ENCODE measurements around the gene PLXNA4.

Gene PLXNA4

DNA sequence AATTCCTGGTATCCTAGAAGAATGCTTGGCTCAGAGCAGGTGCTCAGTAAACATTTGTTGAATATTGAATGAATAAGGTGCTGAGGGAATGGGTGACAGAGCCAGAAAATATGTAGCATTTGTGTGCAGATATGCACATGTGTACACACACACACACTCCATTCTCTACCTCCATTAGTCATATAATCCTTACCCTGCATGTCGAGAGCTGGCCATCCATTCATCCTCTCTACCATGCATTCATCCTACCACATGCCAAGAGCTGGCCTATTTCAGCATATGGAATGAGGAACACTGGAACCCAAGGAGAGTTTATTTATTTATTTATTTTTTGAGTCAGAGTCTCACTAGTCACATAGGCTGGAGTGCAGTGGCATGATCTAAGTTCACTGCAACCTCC, 284.8 kb downstream of the PLXNA4 start:
- no peak for DNase-seq (ENCODE audit: low spot score in 2 of 2)
- no peak for ATAC-seq (ENCODE audit: low read depth)
- H3K4me3 Mint-ChIP-seq, result no peak overlapping the region
- H3K36me3 Mint-ChIP-seq, result no peaks in the 10 kb centered on the region
- no peaks in the 10 kb centered on the region for H3K4me1 Mint-ChIP-seq
- no peak overlapping the region for H3K27ac Mint-ChIP-seq
- H3K9me3 Mint-ChIP-seq, result no peaks in the 10 kb centered on the region
- H3K27me3 Mint-ChIP-seq, result peaks cover 5% of the 10 kb centered on the region

DNA sequence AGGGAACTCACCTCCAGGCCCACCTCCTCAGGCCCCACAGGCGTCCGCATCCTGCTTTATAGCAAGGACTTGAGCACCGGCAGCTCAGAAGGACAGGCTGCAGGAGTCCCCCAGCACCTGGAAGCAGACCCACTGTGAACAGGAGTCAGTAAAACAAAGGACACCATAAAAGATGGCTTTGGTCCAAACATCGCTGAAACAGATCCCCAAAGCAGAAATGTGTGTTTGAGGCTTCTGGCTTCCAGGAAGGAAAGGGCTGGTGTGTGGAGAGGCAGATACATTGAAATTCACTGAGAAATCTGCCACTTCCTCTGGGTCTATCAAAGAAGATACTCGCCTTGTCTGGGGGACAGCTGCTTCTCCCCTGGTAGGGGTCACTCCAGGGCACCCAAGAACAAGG, 286.2 kb downstream of the PLXNA4 start:
- no peak for DNase-seq (ENCODE audit: low spot score in 2 of 2)
- H3K4me3 Mint-ChIP-seq, result no peak overlapping the region
- H3K9me3 Mint-ChIP-seq, result no peaks in the 10 kb centered on the region
- H3K36me3 Mint-ChIP-seq, result no peaks in the 10 kb centered on the region
- H3K4me1 Mint-ChIP-seq, result no peaks in the 10 kb centered on the region
- peaks cover 5% of the 10 kb centered on the region for H3K27me3 Mint-ChIP-seq
- no peak for ATAC-seq (ENCODE audit: low read depth)
- H3K27ac Mint-ChIP-seq, result no peak overlapping the region

DNA sequence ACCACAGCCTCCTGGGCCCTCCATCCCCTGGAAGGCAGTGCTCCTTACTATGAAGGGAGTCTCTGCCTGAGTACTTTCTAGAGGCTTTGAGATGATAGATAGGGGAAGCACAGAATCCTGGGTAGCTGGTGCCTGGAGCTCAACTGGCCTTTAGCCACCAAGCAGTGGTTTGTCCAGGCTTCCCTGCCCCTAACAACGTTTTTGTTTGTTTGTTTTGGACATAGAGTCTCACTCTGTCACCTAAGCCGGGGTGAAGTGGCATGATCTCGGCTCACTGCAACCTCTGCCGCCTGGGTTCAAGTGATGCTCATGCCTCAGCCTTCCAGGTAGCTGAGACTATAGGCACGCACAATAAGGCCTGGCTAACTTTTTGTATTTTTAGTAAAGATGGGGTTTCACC, 289.4 kb downstream of the PLXNA4 start:
- no peak for ATAC-seq (ENCODE audit: low read depth)
- no peaks in the 10 kb centered on the region for H3K36me3 Mint-ChIP-seq
- no peak for DNase-seq (ENCODE audit: low spot score in 2 of 2)
- no peak overlapping the region for H3K27ac Mint-ChIP-seq
- H3K4me1 Mint-ChIP-seq, result no peaks in the 10 kb centered on the region
- H3K9me3 Mint-ChIP-seq, result no peaks in the 10 kb centered on the region
- no peak overlapping the region for H3K4me3 Mint-ChIP-seq
- H3K27me3 Mint-ChIP-seq, result peaks cover 3% of the 10 kb centered on the region

DNA sequence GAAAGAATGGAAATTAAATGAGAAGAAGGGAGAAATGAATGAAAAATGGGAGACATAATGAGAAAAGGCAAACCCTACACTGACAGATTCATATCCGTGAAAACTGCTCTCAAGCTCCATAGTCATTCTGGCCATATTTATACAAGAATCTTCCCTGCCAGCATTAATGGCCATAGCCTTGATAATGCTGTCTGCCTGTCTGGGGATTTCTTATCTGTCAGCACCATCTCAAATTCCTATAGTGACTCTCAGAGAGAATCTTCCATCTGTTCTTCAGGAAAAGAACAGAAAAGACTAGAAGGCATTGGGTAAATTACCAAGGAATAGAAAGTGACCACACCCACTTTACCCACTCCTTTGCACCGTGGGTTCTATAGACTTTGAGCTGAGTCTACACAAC, 295.9 kb downstream of the PLXNA4 start:
- H3K36me3 Mint-ChIP-seq, result no peaks in the 10 kb centered on the region
- DNase-seq (ENCODE audit: low spot score in 2 of 2) (no peak), ATAC-seq (ENCODE audit: low read depth) (no peak)
- H3K27me3 Mint-ChIP-seq, result no peaks in the 10 kb centered on the region
- no peak overlapping the region for H3K4me3 Mint-ChIP-seq
- no peaks in the 10 kb centered on the region for H3K9me3 Mint-ChIP-seq
- no peaks in the 10 kb centered on the region for H3K4me1 Mint-ChIP-seq
- no peak overlapping the region for H3K27ac Mint-ChIP-seq

DNA sequence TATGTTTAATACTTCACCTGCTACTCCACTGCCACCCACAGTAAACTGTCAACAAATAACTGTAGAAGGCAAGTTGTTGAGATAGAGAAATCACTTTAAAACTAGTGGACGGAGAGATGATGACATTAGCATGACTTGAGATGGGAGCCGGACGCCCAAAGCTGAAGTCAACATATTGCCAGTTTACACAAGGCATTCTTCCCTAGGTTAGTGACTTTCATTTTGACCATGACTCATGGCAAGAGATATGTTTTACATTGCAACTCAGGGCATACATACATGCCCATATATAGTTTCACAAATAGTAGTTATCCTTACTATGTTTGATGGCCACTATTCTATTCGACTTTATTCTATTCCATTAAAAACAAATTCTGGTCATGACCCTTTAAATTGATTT, 296.6 kb downstream of the PLXNA4 start:
- H3K36me3 Mint-ChIP-seq, result no peaks in the 10 kb centered on the region
- no peak overlapping the region for H3K27ac Mint-ChIP-seq
- no peaks in the 10 kb centered on the region for H3K4me1 Mint-ChIP-seq
- H3K4me3 Mint-ChIP-seq, result no peak overlapping the region
- no peaks in the 10 kb centered on the region for H3K27me3 Mint-ChIP-seq
- ATAC-seq (ENCODE audit: low read depth) (no peak), DNase-seq (ENCODE audit: low spot score in 2 of 2) (no peak)
- no peaks in the 10 kb centered on the region for H3K9me3 Mint-ChIP-seq

DNA sequence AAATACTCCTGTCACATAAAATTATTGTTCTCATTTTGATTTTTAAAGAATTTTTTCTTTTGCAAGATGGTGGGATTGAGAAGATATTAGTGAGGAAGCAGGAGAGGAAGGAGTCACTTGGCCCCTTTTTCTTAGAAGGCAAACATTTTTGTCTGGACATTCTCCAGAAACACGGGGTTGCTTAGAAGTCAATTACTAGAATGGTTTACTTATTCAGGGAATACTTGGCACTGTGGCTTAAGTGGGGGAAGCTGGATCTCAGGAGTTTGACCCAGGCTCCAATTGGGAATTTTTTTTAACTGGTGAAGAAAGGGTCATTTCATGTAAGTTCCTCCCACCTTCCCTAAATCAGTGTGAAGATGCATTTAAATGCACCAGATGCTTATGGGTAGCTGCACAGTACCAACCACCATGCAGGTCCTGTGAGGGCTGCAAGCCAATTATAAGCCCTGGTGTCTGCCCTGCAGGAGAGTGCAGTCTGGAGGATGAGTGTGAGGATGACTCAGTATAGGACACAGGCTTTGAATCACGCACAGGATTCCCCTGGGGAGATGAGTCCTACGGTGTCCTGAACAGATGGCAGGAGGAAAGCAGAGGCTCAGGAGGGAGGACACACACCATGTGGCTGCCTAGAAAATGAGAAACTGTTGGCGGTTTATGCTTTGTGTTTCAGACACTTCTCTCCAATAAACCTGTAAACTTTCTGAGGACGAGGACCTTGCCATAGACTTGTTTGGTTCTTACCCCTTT, 299.1 kb downstream of the PLXNA4 start:
- H3K27ac Mint-ChIP-seq, result no peak overlapping the region
- H3K4me1 Mint-ChIP-seq, result no peaks in the 10 kb centered on the region
- no peaks in the 10 kb centered on the region for H3K27me3 Mint-ChIP-seq
- ATAC-seq (ENCODE audit: low read depth), result no peak
- no peaks in the 10 kb centered on the region for H3K9me3 Mint-ChIP-seq
- H3K36me3 Mint-ChIP-seq, result no peaks in the 10 kb centered on the region
- DNase-seq (ENCODE audit: low spot score in 2 of 2), result no peak
- H3K4me3 Mint-ChIP-seq, result no peak overlapping the region

DNA sequence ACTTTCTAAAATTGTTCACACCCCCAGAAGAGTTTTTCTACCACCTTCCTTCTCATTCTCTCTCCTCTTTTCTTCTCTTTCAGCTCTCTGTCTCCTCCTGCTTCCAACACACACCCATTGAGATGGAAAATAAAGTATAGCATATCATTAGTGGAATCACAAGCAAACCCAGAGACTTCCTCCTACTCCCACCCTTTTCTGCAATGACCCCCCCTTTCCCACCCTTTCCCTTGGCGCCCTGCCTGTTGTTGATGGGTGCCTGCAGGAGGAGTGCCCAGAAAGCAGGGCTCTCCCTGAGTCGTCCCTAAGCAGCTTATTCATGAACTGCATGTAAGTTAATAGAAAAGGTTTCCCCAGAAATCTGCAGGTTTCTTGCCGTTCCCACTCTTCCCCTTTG, 300.0 kb downstream of the PLXNA4 start:
- Mint-ChIP-seq H3K27me3 (no peaks in the 10 kb centered on the region), H3K4me3 (no peak overlapping the region), H3K27ac (no peak overlapping the region), H3K4me1 (no peaks in the 10 kb centered on the region), H3K9me3 (no peaks in the 10 kb centered on the region), H3K36me3 (no peaks in the 10 kb centered on the region)
- ATAC-seq (ENCODE audit: low read depth) (no peak), DNase-seq (ENCODE audit: low spot score in 2 of 2) (no peak)

DNA sequence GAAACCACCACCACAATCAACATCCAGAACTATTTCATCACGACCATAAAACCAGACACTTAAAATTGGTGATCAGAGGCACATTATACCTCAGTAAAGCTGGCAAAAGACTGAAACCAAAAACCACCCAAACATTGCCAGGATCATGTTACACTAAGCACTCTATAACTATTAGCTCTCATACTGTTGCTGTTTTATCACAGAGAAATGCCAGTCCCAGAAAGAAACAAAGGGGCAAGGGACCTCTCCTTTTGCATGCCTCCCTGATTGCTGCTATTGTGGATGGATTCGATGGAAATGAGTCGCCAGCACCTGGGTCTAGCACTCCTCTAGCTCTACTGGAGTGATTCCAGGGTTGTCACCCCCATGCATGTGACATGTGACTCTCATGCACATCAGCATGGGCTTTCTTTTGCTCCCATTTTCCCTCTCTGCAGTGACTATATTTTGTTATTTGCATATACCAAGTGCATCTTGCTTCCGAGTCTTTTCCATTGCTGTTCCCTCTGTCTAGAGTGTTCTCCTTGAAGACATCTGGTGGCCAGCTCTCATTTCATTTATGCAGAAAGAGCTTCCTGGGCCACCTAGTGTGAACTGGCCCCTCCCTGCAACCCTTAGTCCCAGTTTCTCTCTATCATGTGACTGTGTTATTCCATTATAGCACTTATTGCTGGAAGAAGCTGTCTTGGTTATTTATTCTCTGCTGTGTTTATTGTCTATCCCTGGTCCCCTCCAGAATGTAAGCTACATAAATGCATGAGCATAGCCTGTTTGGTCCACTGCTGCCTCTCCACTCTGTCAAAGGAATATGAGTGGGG, 300.6 kb downstream of the PLXNA4 start:
- DNase-seq (ENCODE audit: low spot score in 2 of 2) (no peak), ATAC-seq (ENCODE audit: low read depth) (no peak)
- no peaks in the 10 kb centered on the region for H3K36me3 Mint-ChIP-seq
- H3K27ac Mint-ChIP-seq, result no peak overlapping the region
- H3K27me3 Mint-ChIP-seq, result no peaks in the 10 kb centered on the region
- no peak overlapping the region for H3K4me3 Mint-ChIP-seq
- H3K4me1 Mint-ChIP-seq, result no peaks in the 10 kb centered on the region
- no peaks in the 10 kb centered on the region for H3K9me3 Mint-ChIP-seq

DNA sequence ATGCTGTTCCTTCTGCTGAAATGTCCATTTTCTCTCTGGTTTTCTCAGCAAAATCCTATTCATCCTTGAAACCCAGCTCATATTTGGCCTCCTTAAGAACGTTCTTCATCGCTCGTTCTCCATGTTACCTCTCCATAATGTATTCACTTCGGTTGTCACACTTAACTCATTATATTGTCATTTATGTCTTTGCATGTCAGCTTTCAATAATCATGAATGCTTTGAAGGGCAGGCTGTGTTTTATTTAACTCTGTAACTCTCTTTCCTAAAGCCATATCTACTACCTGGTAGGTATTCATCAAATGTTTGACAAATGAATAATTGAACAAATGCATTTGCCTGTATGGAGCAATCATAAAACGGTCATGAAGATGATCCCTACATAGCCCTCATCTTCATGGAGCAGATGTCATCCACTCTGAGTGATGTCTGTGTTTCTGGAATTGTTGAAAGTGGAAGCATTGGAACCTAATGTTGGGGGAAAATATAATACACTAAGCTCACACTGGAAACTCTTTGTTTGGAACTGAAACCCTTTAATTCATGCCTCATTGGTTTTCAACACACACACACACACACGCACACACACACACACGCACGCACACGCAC, 303.4 kb downstream of the PLXNA4 start:
- H3K27ac Mint-ChIP-seq, result no peak overlapping the region
- no peaks in the 10 kb centered on the region for H3K36me3 Mint-ChIP-seq
- H3K4me1 Mint-ChIP-seq, result no peaks in the 10 kb centered on the region
- no peaks in the 10 kb centered on the region for H3K9me3 Mint-ChIP-seq
- no peak for DNase-seq (ENCODE audit: low spot score in 2 of 2)
- no peak for ATAC-seq (ENCODE audit: low read depth)
- H3K27me3 Mint-ChIP-seq, result no peaks in the 10 kb centered on the region
- H3K4me3 Mint-ChIP-seq, result no peak overlapping the region

DNA sequence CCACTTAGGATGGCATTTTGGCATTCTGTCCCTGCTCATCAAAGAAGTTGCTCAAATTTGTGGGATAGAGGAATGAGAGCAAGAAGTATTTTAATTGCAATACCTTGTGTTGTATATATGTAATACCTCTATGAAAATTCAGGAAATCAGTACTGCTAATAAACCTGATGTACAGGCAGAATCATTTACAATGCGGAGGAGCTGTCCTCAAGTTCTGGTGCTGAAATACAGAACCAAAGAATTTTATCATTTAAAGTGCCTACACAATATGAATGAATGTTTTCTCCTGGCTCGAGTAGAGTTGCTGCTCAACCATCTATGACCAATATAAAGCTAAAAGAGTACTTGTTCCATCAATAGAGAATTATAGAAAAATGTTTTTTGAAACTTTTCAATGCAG, 305.8 kb downstream of the PLXNA4 start:
- no peak overlapping the region for H3K4me3 Mint-ChIP-seq
- H3K27ac Mint-ChIP-seq, result no peak overlapping the region
- no peaks in the 10 kb centered on the region for H3K36me3 Mint-ChIP-seq
- H3K27me3 Mint-ChIP-seq, result no peaks in the 10 kb centered on the region
- ATAC-seq (ENCODE audit: low read depth) (no peak), DNase-seq (ENCODE audit: low spot score in 2 of 2) (no peak)
- H3K4me1 Mint-ChIP-seq, result no peaks in the 10 kb centered on the region
- no peaks in the 10 kb centered on the region for H3K9me3 Mint-ChIP-seq

DNA sequence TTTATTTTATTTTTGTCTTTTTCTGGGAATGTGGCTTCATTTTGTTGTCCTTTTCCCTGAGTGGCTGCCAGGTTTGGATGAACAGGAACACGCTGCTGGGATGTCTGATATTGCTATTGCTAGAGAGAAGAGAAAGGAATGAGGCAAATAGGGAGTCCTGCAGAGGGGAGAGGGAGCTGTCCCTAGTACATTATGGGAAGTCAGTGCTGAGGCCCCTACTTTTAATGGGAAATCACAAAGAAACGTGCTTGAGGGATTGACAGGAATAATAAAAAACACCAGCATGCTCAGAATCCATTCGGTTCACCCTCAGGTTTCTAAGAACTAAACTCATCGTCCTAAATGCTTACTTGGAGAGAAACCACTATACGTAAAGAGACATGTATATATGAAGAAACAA, 306.6 kb downstream of the PLXNA4 start:
- no peaks in the 10 kb centered on the region for H3K27me3 Mint-ChIP-seq
- H3K9me3 Mint-ChIP-seq, result no peaks in the 10 kb centered on the region
- no peaks in the 10 kb centered on the region for H3K4me1 Mint-ChIP-seq
- ATAC-seq (ENCODE audit: low read depth), result no peak
- no peak for DNase-seq (ENCODE audit: low spot score in 2 of 2)
- no peak overlapping the region for H3K27ac Mint-ChIP-seq
- no peak overlapping the region for H3K4me3 Mint-ChIP-seq
- no peaks in the 10 kb centered on the region for H3K36me3 Mint-ChIP-seq

DNA sequence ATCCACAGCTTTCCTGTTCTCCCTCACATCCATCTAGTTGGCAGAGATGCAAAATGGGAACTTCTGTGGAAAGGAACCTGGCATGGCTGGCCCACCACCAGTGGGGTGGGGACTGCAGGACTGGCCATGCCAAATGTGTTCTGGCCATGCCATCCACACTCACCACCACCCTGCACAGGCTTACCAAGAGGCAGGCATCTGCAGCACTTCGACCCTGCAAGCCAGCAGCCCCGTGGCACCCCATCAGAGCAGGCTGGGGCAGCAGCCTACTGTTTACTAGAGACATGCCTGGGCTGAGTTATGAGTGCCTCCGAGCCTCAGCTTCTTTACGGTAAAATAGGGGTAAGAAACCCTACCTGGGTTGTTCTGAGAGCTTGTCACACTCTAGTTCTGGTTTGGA, 313.1 kb downstream of the PLXNA4 start:
- H3K27me3 Mint-ChIP-seq, result no peaks in the 10 kb centered on the region
- H3K9me3 Mint-ChIP-seq, result no peaks in the 10 kb centered on the region
- H3K4me1 Mint-ChIP-seq, result no peaks in the 10 kb centered on the region
- DNase-seq (ENCODE audit: low spot score in 2 of 2) (no peak), ATAC-seq (ENCODE audit: low read depth) (no peak)
- no peak overlapping the region for H3K4me3 Mint-ChIP-seq
- no peak overlapping the region for H3K27ac Mint-ChIP-seq
- H3K36me3 Mint-ChIP-seq, result no peaks in the 10 kb centered on the region

DNA sequence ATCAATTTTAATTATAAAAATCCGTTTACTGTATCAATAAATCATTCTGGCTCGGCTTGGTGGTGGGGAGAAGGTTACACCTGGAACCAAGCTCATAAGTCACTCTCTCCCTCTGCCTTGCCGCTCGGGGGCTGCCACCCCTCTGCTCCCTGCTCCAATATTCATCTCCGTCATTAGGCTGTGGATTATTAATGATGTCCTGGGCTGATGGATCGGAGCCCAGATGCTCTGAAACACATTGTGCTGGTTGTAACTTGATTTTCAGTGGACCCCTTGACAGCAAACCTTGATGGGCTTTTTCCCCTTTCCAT, 314.2 kb downstream of the PLXNA4 start:
- DNase-seq (ENCODE audit: low spot score in 2 of 2), result no peak
- H3K36me3 Mint-ChIP-seq, result no peaks in the 10 kb centered on the region
- no peaks in the 10 kb centered on the region for H3K27me3 Mint-ChIP-seq
- ATAC-seq (ENCODE audit: low read depth), result no peak
- no peaks in the 10 kb centered on the region for H3K4me1 Mint-ChIP-seq
- H3K27ac Mint-ChIP-seq, result no peak overlapping the region
- no peak overlapping the region for H3K4me3 Mint-ChIP-seq
- H3K9me3 Mint-ChIP-seq, result no peaks in the 10 kb centered on the region

DNA sequence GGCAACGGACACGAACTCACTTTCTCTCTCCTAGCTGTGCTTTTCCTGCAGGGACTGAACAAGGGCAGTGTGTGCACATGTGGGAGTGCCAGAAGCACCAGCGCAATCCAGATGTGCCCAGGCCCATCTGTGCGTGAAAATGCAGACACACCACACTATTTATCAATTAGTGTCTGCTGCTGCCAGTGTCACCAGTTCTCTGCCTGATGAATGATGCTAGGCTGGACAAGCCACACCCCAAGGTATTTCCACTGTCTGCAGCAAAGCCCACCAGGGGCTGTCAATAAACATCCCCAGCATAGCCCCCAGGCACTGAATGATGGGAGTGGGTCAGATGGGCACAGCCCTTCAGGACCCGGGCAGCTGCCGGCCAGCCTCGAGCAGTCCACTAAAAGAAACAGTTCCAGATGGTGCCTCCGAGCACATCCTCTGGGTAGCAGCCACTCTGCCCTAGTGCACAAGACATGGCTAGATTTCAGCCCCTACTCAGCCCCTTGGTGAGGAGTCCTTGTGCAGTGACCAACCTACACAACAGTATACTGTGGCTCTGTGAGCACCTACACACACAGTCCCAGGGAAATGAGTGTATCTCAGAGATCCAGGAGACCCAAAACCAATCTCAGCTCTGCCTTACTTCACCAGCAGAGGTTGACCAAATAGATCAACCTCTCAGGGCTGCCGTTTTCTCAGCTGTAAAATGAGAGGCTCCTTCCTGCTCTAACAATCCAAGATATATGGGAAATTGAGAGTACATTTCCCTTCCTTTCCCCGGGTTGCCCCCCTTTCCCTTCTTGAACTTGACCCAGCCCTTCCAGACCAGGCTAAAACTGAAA, 314.7 kb downstream of the PLXNA4 start:
- H3K4me3 Mint-ChIP-seq, result no peak overlapping the region
- H3K27me3 Mint-ChIP-seq, result no peaks in the 10 kb centered on the region
- no peaks in the 10 kb centered on the region for H3K4me1 Mint-ChIP-seq
- no peak overlapping the region for H3K27ac Mint-ChIP-seq
- DNase-seq (ENCODE audit: low spot score in 2 of 2), result no peak
- H3K9me3 Mint-ChIP-seq, result no peaks in the 10 kb centered on the region
- ATAC-seq (ENCODE audit: low read depth), result no peak
- no peaks in the 10 kb centered on the region for H3K36me3 Mint-ChIP-seq
